Measurements from ENCODE around the gene TMC6. TPM values are rescaled to one million over a fixed set of nuclear protein-coding genes. Genes with fewer than 3 reads are reported as not detected.
A peak's percentile ranks its signal among the peaks of the same experiment; 100 is the strongest.
"Not testable (repeated sequence)": the region's sequence is repeated elsewhere in the genome, so short reads cannot be mapped to it uniquely, and the experiment has no call there.

Gene TMC6
- total RNA-seq, 2 experiments from 2014 or later = 347 to 431 TPM

GRCh38 chr17:78101112-78101511 is 27.4 kb downstream of the TMC6 start:
- Mint-ChIP-seq H3K27me3 (no peaks in the 10 kb centered on the region), H3K27ac (no peak overlapping the region), H3K9me3 (ENCODE audit: low read depth) (no peaks in the 10 kb centered on the region), H3K4me1 (no peaks in the 10 kb centered on the region), H3K4me3 (no peak overlapping the region), H3K36me3 (peaks cover 39% of the 10 kb centered on the region)
- CTCF ChIA-PET = interaction anchor here (0.7 to 1.1 kb wide), 2 partner anchors 12 to 16 kb away, joined by 3 read pairs; no protein-coding TSS in a partner anchor
- ATAC-seq (no peak), DNase-seq (no peak)

- ATAC-seq (no peak), DNase-seq (no peak)
- Mint-ChIP-seq H3K27me3 (no peaks in the 10 kb centered on the region), H3K4me3 (no peak overlapping the region), H3K9me3 (ENCODE audit: low read depth) (no peaks in the 10 kb centered on the region), H3K27ac (no peak overlapping the region), H3K36me3 (peaks cover 58% of the 10 kb centered on the region), H3K4me1 (no peaks in the 10 kb centered on the region)
- CTCF ChIA-PET = interaction anchor here (1.2 kb wide), 1 partner anchor 32 kb away, joined by 5 read pairs; no protein-coding TSS in a partner anchor
These were observed 32.5 kb downstream of the TMC6 start for GRCh38 chr17:78096093-78096492.

GRCh38 chr17:78095035-78095434 is 33.5 kb downstream of the TMC6 start:
- H3K9me3 Mint-ChIP-seq (ENCODE audit: low read depth) = no peaks in the 10 kb centered on the region
- DNase-seq (no peak), ATAC-seq (no peak)
- H3K36me3 Mint-ChIP-seq = peaks cover 51% of the 10 kb centered on the region
- CTCF ChIA-PET = interaction anchor here (1.3 kb wide), 1 partner anchor 10 kb away, joined by 6 read pairs; no protein-coding TSS in a partner anchor
- no peak overlapping the region for H3K27ac Mint-ChIP-seq
- no peak overlapping the region for H3K4me3 Mint-ChIP-seq
- no peaks in the 10 kb centered on the region for H3K27me3 Mint-ChIP-seq
- H3K4me1 Mint-ChIP-seq = no peaks in the 10 kb centered on the region

- Mint-ChIP-seq H3K9me3 (ENCODE audit: low read depth) (no peaks in the 10 kb centered on the region), H3K36me3 (peaks cover 38% of the 10 kb centered on the region), H3K27me3 (no peaks in the 10 kb centered on the region), H3K27ac (no peak overlapping the region), H3K4me3 (no peak overlapping the region), H3K4me1 (peaks cover 3% of the 10 kb centered on the region)
- no peak for DNase-seq
- CTCF ChIA-PET = interaction anchor here (0.6 to 1.8 kb wide), 3 partner anchors 42 to 97 kb away, joined by 3 to 6 read pairs (median 3); no protein-coding TSS in a partner anchor
- ATAC-seq = no peak
These were observed 35.7 kb downstream of the TMC6 start for GRCh38 chr17:78092794-78093324.

GRCh38 chr17:78089576-78090281 is 38.8 kb downstream of the TMC6 start:
- no peaks in the 10 kb centered on the region for H3K9me3 Mint-ChIP-seq (ENCODE audit: low read depth)
- CTCF ChIA-PET = interaction anchor here (1.2 to 1.6 kb wide), 3 partner anchors 11 to 161 kb away, joined by 3 to 4 read pairs (median 4); no protein-coding TSS in a partner anchor
- DNase-seq (no peak), ATAC-seq (no peak)
- no peaks in the 10 kb centered on the region for H3K27me3 Mint-ChIP-seq
- peaks cover 30% of the 10 kb centered on the region for H3K36me3 Mint-ChIP-seq
- H3K27ac Mint-ChIP-seq = peak overlapping the region; percentile 0
- H3K4me3 Mint-ChIP-seq = no peak overlapping the region
- peaks cover 3% of the 10 kb centered on the region for H3K4me1 Mint-ChIP-seq

GRCh38 chr17:78088529-78088928 is 40.0 kb downstream of the TMC6 start:
- peaks cover 23% of the 10 kb centered on the region for H3K36me3 Mint-ChIP-seq
- H3K4me3 Mint-ChIP-seq = no peak overlapping the region
- CTCF ChIA-PET = interaction anchor here (0.9 to 1.6 kb wide), 6 partner anchors 12 to 546 kb away, joined by 3 to 4 read pairs (median 3); partner anchors contain the start of gene TMC8
- ATAC-seq (no peak), DNase-seq (no peak)
- no peak overlapping the region for H3K27ac Mint-ChIP-seq
- H3K4me1 Mint-ChIP-seq = peaks cover 3% of the 10 kb centered on the region
- H3K9me3 Mint-ChIP-seq (ENCODE audit: low read depth) = no peaks in the 10 kb centered on the region
- no peaks in the 10 kb centered on the region for H3K27me3 Mint-ChIP-seq

GRCh38 chr17:78086740-78087139 is 41.8 kb downstream of the TMC6 start:
- H3K36me3 Mint-ChIP-seq = peaks cover 10% of the 10 kb centered on the region
- no peak for ATAC-seq

GRCh38 chr17:78082988-78083387 is 45.6 kb downstream of the TMC6 start:
- no peak overlapping the region for H3K27ac Mint-ChIP-seq
- CTCF ChIA-PET = interaction anchor here (0.8 to 2.8 kb wide), 3 partner anchors 104 to 168 kb away, joined by 3 to 37 read pairs (median 4); partner anchors contain the start of genes AFMID and TK1
- H3K36me3 Mint-ChIP-seq = peaks cover 8% of the 10 kb centered on the region
- H3K9me3 Mint-ChIP-seq (ENCODE audit: low read depth) = no peaks in the 10 kb centered on the region
- H3K27me3 Mint-ChIP-seq = no peaks in the 10 kb centered on the region
- no peak for DNase-seq
- H3K4me1 Mint-ChIP-seq = peaks cover 12% of the 10 kb centered on the region
- no peak overlapping the region for H3K4me3 Mint-ChIP-seq
- ATAC-seq = no peak

More at GRCh38 chr17:78086740-78087139, 41.8 kb downstream of the TMC6 start:
- Mint-ChIP-seq H3K4me3 (no peak overlapping the region), H3K27ac (peak overlapping the region; percentile 8), H3K27me3 (no peaks in the 10 kb centered on the region), H3K9me3 (ENCODE audit: low read depth) (no peaks in the 10 kb centered on the region), H3K4me1 (peaks cover 15% of the 10 kb centered on the region)
- DNase-seq = no peak
- CTCF ChIA-PET = interaction anchor here (2.3 to 3.0 kb wide), 2 partner anchors 20 to 90 kb away, joined by 10 to 27 read pairs; no protein-coding TSS in a partner anchor

- not testable (repeated sequence) for H3K27me3 Mint-ChIP-seq; H3K9me3 Mint-ChIP-seq (ENCODE audit: low read depth); ATAC-seq; H3K4me3 Mint-ChIP-seq; DNase-seq; H3K36me3 Mint-ChIP-seq; H3K27ac Mint-ChIP-seq
- peaks cover 12% of the 10 kb centered on the region for H3K4me1 Mint-ChIP-seq
- CTCF ChIA-PET = interaction anchor here (0.8 kb wide), 1 partner anchor 168 kb away, joined by 3 read pairs; no protein-coding TSS in a partner anchor
These were observed 46.1 kb downstream of the TMC6 start for GRCh38 chr17:78082355-78082872.

- Mint-ChIP-seq H3K4me1 (peaks cover 12% of the 10 kb centered on the region), H3K27ac (no peak overlapping the region), H3K27me3 (no peaks in the 10 kb centered on the region), H3K36me3 (peaks cover 12% of the 10 kb centered on the region), H3K9me3 (ENCODE audit: low read depth) (no peaks in the 10 kb centered on the region), H3K4me3 (no peak overlapping the region)
- CTCF ChIA-PET = no interaction called here
- ATAC-seq = no peak
- DNase-seq = no peak
These were observed 47.0 kb downstream of the TMC6 start for GRCh38 chr17:78081551-78081950.

- Mint-ChIP-seq H3K27me3 (no peaks in the 10 kb centered on the region), H3K9me3 (ENCODE audit: low read depth) (no peaks in the 10 kb centered on the region), H3K4me3 (no peak overlapping the region), H3K27ac (no peak overlapping the region), H3K36me3 (peaks cover 20% of the 10 kb centered on the region), H3K4me1 (peaks cover 12% of the 10 kb centered on the region)
- DNase-seq = no peak
- CTCF ChIA-PET = interaction anchor here (1.4 kb wide), 1 partner anchor 60 kb away, joined by 3 read pairs; no protein-coding TSS in a partner anchor
- no peak for ATAC-seq
These were observed 49.3 kb downstream of the TMC6 start for GRCh38 chr17:78079253-78079652.

GRCh38 chr17:78075545-78075944 is 53.0 kb downstream of the TMC6 start:
- H3K27ac Mint-ChIP-seq = no peak overlapping the region
- ATAC-seq (no peak), DNase-seq (no peak)
- H3K9me3 Mint-ChIP-seq (ENCODE audit: low read depth) = no peaks in the 10 kb centered on the region
- CTCF ChIA-PET = no interaction called here
- no peaks in the 10 kb centered on the region for H3K4me1 Mint-ChIP-seq
- no peaks in the 10 kb centered on the region for H3K27me3 Mint-ChIP-seq
- peaks cover 26% of the 10 kb centered on the region for H3K36me3 Mint-ChIP-seq
- H3K4me3 Mint-ChIP-seq = no peak overlapping the region

- Mint-ChIP-seq H3K4me3 (no peak overlapping the region), H3K36me3 (peaks cover 26% of the 10 kb centered on the region), H3K4me1 (no peaks in the 10 kb centered on the region), H3K9me3 (ENCODE audit: low read depth) (no peaks in the 10 kb centered on the region), H3K27ac (no peak overlapping the region), H3K27me3 (no peaks in the 10 kb centered on the region)
- ATAC-seq (no peak), DNase-seq (no peak)
- CTCF ChIA-PET = no interaction called here
These were observed 53.5 kb downstream of the TMC6 start for GRCh38 chr17:78075011-78075410.

Measured in activated CD8-positive, alpha-beta memory T cell treated with anti-CD3 and anti-CD28 coated beads, Interleukin-2, amount 10 ng/mL, durations not matched to agents 7 days and 5 days (primary cell).